ENCODE data around the gene CRCP. TPM values are rescaled to one million over a fixed set of nuclear protein-coding genes. Genes with fewer than 3 reads are reported as not detected.
A peak's percentile ranks its signal among the peaks of the same experiment; 100 is the strongest.
"Not testable (repeated sequence)": the region's sequence is repeated elsewhere in the genome, so short reads cannot be mapped to it uniquely, and the experiment has no call there.

The CRCP gene
- total RNA-seq, 1 donor = 36.1 TPM

DNA sequence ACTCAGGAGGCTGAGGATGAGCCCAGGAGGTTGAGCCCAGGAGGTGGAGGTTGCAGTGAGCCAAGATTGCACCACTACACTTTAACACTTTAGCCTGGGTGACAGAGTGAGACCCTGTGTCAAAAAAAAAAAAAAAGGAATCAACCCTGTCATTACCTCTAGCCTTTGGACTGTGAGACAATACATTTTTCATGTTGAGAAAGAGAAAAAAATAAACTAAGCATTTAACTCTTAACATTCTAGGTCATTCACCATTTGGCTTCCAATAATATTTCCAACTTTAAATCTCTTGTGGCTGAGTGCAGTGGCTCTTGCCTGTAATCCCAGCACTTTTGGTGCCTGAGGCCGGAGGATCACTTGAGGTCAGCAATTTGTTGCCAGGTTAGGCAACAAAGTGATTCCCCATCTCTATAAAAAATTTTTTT lies 48.6 kb downstream of the CRCP start:
- H3K4me3 ChIP-seq (ENCODE audit: low read depth, low read length) = no peak overlapping the region
- no peak for DNase-seq (ENCODE audit: low read depth)
- TF ChIP-seq, protein P1, sequence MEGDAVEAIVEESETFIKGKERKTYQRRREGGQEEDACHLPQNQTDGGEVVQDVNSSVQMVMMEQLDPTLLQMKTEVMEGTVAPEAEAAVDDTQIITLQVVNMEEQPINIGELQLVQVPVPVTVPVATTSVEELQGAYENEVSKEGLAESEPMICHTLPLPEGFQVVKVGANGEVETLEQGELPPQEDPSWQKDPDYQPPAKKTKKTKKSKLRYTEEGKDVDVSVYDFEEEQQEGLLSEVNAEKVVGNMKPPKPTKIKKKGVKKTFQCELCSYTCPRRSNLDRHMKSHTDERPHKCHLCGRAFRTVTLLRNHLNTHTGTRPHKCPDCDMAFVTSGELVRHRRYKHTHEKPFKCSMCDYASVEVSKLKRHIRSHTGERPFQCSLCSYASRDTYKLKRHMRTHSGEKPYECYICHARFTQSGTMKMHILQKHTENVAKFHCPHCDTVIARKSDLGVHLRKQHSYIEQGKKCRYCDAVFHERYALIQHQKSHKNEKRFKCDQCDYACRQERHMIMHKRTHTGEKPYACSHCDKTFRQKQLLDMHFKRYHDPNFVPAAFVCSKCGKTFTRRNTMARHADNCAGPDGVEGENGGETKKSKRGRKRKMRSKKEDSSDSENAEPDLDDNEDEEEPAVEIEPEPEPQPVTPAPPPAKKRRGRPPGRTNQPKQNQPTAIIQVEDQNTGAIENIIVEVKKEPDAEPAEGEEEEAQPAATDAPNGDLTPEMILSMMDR (IDR thresholded peaks at IDR 0.05; ENCODE audit: insufficient read depth, low read length) = no peak

DNA sequence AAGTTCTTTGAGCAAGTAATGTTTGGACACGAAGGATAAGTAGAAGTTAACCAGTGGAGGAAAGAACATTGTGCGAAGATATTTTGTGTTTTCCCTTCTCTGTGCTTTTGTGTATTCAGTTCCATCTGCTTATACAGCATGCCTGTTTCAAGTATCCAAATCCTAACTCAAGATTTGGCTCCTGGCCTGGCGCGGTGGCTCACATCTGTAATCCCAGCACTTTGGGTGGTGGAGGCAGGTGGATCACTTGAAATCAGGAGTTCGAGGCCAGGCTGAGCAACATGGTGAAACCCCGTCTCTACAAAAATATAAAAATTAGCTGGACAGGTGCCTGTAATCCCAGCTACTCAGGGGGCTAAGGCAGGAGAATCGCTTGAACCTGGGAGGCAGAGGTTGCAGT lies 49.7 kb downstream of the CRCP start:
- DNase-seq (ENCODE audit: low read depth) = no peak
- TF ChIP-seq, protein P1 (IDR thresholded peaks at IDR 0.05; ENCODE audit: insufficient read depth, low read length) = no peak
- no peak overlapping the region for H3K4me3 ChIP-seq (ENCODE audit: low read depth, low read length)

GRCh38 chr7:66167773-66168387 lies 53.2 kb downstream of the CRCP start:
- peak; percentile 97 for DNase-seq (ENCODE audit: low read depth)
- no peak overlapping the region for H3K4me3 ChIP-seq (ENCODE audit: low read depth, low read length)
- TF ChIP-seq, protein P1 (IDR thresholded peaks at IDR 0.05; ENCODE audit: insufficient read depth, low read length) = no peak

GRCh38 chr7:66169616-66170015 lies 55.0 kb downstream of the CRCP start:
- TF ChIP-seq, protein P1 (IDR thresholded peaks at IDR 0.05; ENCODE audit: insufficient read depth, low read length) = no peak
- H3K4me3 ChIP-seq (ENCODE audit: low read depth, low read length) = no peak overlapping the region
- DNase-seq (ENCODE audit: low read depth) = no peak

DNA sequence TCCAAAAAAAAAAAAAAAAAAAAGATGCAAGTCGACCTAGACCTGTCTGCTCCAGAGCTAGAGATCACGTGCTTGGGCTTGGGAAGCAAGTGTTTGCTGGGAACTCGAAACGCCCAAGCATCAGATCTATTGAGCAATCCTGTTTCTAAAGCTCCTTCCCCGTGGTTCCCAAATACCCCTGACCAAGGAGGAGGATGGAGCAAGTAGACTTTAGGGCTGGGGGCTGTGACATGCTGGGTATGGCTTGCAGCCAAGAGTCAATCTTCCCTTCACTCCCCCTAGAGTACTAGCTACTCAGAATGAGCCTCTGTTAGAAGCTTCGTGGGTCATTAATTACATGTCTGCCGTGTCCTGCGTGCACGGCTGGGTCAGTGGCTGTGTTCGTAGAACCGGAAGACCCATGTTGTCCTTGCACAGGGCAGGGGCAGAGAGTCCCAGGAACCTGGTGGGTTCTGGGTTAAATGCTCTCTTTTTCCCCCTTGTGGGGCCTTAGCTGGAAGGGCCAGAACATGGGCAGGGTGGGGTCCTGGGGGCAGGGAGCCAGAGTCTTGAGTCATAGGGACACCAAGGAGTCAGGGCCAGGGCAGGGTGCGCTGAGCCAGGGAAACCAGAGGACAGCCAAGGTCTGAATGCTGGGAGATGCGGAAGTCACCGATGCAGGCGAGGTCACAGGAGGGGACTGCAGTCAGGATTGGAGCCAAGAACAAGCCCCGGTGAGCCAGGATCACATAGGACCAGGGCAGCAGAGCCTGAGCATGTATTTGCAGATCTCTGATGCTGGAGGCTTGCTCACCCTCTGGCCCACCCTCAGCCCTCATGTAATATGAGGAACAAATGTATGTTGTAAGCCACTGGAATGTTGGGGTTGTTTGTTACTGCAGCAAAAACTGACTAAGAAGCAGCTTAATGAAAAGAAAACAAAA lies 55.9 kb downstream of the CRCP start:
- H3K4me3 ChIP-seq (ENCODE audit: low read depth, low read length) = no peak overlapping the region
- peak; percentile 90 for DNase-seq (ENCODE audit: low read depth)
- TF ChIP-seq, protein P1 (IDR thresholded peaks at IDR 0.05; ENCODE audit: insufficient read depth, low read length) = no peak

DNA sequence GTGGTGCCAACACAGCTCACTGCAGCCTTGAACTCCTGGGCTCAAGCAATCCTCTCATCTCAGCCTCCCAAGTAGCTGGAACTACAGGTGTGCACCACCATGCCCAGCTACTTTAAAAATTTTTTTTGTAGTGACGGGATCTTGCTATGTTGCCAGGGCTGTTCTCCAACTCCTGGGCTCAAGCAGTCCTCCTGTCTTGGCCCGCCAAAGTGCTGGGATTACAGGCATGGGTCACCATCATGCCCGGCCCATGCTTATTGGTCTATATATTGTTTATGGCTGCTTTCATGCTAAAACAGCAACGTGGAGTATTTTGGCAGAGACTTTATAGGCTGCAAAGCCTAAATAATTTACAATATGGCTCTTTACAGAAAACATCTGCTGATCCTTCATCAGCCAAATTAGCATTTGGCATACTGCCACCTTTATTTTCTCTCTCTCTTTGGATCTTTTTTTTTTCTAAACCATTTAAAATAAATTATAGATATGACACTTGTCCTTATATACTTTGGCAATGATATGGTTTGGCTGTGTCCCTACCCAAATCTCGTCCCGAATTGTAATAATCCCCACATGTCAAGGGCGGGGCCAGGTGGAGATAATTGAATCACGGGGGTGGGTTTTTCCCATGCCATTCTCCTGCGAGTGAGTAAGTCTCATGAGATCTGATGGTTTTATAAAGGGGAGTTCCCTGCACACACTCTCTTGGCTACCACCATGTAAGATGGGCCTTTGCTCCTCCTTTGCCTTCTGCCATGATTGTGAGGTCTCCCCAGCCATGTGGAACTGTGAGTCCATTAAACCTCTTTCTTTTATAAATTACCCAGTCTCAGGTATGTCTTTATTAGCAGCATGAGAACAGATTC lies 58.1 kb downstream of the CRCP start:
- not testable (repeated sequence) for H3K4me3 ChIP-seq (ENCODE audit: low read depth, low read length); DNase-seq (ENCODE audit: low read depth)
